Epithelial cell of esophagus (primary cell): ENCODE measurements around the gene STMN3.
"Not testable (repeated sequence)": the region's sequence is repeated elsewhere in the genome, so short reads cannot be mapped to it uniquely, and the experiment has no call there.

Source experiments
- DNase-seq: peaks from one replicate; pipeline ENCODE4 v3.0.0; 2010; ENCODE audit warnings: low read depth
- H3K4me3 ChIP-seq: 2 replicates; pipeline ENCODE4 v1.5.1; 2011; ENCODE audit warnings: mild to moderate bottlenecking, low read length, control low read depth
- TF ChIP-seq, protein P1 (sequence below): IDR thresholded peaks from 2 replicates; pipeline ENCODE4 v1.5.1; 2011; ENCODE audit warnings: low read depth, mild to moderate bottlenecking, low read length, control low read depth, inconsistent platforms; ENCODE audit not compliant: insufficient read depth; ENCODE audit errors: missing control alignments

The STMN3 gene

GRCh38 chr20:63620991-63621390 lies 32.2 kb downstream of the STMN3 start:
- TF ChIP-seq, protein P1, sequence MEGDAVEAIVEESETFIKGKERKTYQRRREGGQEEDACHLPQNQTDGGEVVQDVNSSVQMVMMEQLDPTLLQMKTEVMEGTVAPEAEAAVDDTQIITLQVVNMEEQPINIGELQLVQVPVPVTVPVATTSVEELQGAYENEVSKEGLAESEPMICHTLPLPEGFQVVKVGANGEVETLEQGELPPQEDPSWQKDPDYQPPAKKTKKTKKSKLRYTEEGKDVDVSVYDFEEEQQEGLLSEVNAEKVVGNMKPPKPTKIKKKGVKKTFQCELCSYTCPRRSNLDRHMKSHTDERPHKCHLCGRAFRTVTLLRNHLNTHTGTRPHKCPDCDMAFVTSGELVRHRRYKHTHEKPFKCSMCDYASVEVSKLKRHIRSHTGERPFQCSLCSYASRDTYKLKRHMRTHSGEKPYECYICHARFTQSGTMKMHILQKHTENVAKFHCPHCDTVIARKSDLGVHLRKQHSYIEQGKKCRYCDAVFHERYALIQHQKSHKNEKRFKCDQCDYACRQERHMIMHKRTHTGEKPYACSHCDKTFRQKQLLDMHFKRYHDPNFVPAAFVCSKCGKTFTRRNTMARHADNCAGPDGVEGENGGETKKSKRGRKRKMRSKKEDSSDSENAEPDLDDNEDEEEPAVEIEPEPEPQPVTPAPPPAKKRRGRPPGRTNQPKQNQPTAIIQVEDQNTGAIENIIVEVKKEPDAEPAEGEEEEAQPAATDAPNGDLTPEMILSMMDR = no peak
- H3K4me3 ChIP-seq = no peak overlapping the region
- no peak for DNase-seq

GRCh38 chr20:63619505-63619904 lies 33.7 kb downstream of the STMN3 start:
- TF ChIP-seq, protein P1 = no peak
- no peak for DNase-seq
- H3K4me3 ChIP-seq = no peak overlapping the region

GRCh38 chr20:63619086-63619485 lies 34.1 kb downstream of the STMN3 start:
- H3K4me3 ChIP-seq = no peak overlapping the region
- TF ChIP-seq, protein P1 = no peak
- DNase-seq = no peak

- TF ChIP-seq, protein P1 = no peak
- no peak overlapping the region for H3K4me3 ChIP-seq
- no peak for DNase-seq
Measured at GRCh38 chr20:63618291-63618980, 34.8 kb downstream of the STMN3 start.

GRCh38 chr20:63617876-63618265 lies 35.4 kb downstream of the STMN3 start:
- no peak overlapping the region for H3K4me3 ChIP-seq
- no peak for DNase-seq
- TF ChIP-seq, protein P1 = no peak

- TF ChIP-seq, protein P1 = no peak
- DNase-seq = no peak
- H3K4me3 ChIP-seq = no peak overlapping the region
Measured at GRCh38 chr20:63617092-63617875, 35.9 kb downstream of the STMN3 start.

DNA sequence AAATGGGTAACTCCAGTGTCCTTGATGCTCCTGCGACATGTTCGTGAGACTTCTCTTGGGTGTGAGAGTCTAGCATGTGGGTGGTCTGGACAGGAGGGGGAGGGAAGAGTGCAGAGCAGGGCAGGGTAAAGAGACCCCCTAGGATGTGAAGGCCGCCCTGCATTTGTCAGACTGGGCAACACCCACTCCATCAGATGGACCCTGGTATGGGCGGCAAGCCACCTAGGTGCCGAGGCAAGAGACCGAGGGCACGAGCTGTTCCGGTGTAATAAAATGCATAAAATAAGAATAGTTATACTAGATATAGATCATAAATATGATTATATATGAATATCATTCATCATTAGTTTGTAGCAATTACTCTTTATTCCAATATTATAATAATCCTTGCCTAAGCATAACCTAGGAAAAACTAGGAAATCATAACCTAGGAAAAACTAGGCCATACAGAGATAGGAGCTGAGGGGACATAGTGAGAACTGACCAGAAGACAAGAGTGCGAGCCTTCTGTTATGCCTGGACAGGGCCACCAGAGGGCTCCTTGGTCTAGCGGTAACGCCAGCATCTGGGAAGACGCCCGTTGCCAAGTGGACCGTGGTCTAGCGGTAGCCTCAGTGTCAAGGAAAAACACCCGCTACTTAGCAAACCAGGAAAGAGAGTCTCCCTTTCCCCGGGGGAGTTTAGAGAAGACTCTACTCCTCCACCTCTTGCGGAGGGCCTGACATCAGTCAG lies 39.2 kb downstream of the STMN3 start:
- not testable (repeated sequence) for H3K4me3 ChIP-seq, DNase-seq
